HepG2 (cell line): Measurements from ENCODE around the gene CCL16. TPM values are rescaled to one million over a fixed set of nuclear protein-coding genes. Genes with fewer than 3 reads are reported as not detected.

Source experiments
- EP300 ChIP-seq, 3 experiments: sonication (generic) in 1 of 3; formaldehyde crosslinking in 1 of 3; IDR thresholded peaks; 2 replicates each; pipeline versions ENCODE4 v1.5.1 to v1.6.1; 2011 to 2020; ENCODE audit warnings: low read depth in 2 of 3, low read length in 2 of 3, borderline replicate concordance in 1 of 3, improper control_type of control experiment in 1 of 3, mild to moderate bottlenecking in 1 of 3, missing genetic modification reagents in 1 of 3, moderate library complexity in 1 of 3
- GFI1 ChIP-seq: sonication (generic); formaldehyde crosslinking; IDR thresholded peaks from 2 replicates; pipeline ENCODE4 v1.5.0; 2020; ENCODE audit warnings: missing genetic modification reagents, mild to moderate bottlenecking, borderline replicate concordance
- MAFF ChIP-seq: IDR thresholded peaks from 2 replicates; pipeline ENCODE4 v1.6.1; 2011; ENCODE audit warnings: low read depth, low read length, improper control_type of control experiment
- NCOR1 ChIP-seq: fragments of 200-600 bp; sonication (generic); IDR thresholded peaks from 2 replicates; pipeline ENCODE4 v1.7.0; 2017; ENCODE audit warnings: antibody characterized with exemption, low read length, borderline replicate concordance
- RARA ChIP-seq: IDR thresholded peaks from 2 replicates; pipeline ENCODE4 v1.6.1; 2016; ENCODE audit warnings: missing genetic modification reagents, missing compliant biosample characterization
- SOX13 ChIP-seq, 3 experiments: fragments of 450-650 bp in 1 of 3; sonication (generic) in 1 of 3; formaldehyde crosslinking in 1 of 3; IDR thresholded peaks in 2 of 3; conservative IDR thresholded peaks in 1 of 3; 2 replicates each; pipeline versions ENCODE4 v1.5.0 to v1.6.1; 2016 to 2020; ENCODE audit warnings: antibody characterized with exemption in 1 of 3, mild to moderate bottlenecking in 1 of 3, missing compliant biosample characterization in 1 of 3, missing genetic modification reagents in 1 of 3, moderate library complexity in 1 of 3
- SOX6 ChIP-seq, 2 experiments: fragments of 450-650 bp in 1 of 2; sonication (generic) in 1 of 2; formaldehyde crosslinking in 1 of 2; IDR thresholded peaks; 2 replicates each; pipeline versions ENCODE4 v1.4.0 to v1.6.1; 2017 to 2020; ENCODE audit warnings: antibody characterized with exemption in 1 of 2, mild to moderate bottlenecking in 1 of 2, missing genetic modification reagents in 1 of 2
- TBL1XR1 ChIP-seq: fragments of 150-350 bp; IDR thresholded peaks from 2 replicates; pipeline ENCODE4 v1.6.1; 2014; ENCODE audit warnings: borderline replicate concordance, low read length; ENCODE audit not compliant: partially characterized antibody
- TEAD3 ChIP-seq: optimal IDR thresholded peaks from 2 replicates; pipeline ENCODE3; 2016; ENCODE audit warnings: borderline replicate concordance
- ZFP90 ChIP-seq: sonication (generic); formaldehyde crosslinking; IDR thresholded peaks from 2 replicates; pipeline ENCODE4 v1.8.0; 2022; ENCODE audit warnings: missing genetic modification reagents, mild to moderate bottlenecking, inconsistent platforms, borderline replicate concordance
- polyA plus RNA-seq, 8 experiments: library from polyadenylated mRNA; depleted of rRNA in 3 of 8; stranded (reverse) in 7 of 8; unstranded in 1 of 8; fragments of >200 nt; fragmentation: Illumina TruSeq in 4 of 8; extraction: Trizol in 4 of 8; gene quantifications; 2 replicates each; pipeline versions ENCODE4 v1.2.1 to v1.2.3, GENCODE V29; 2011 to 2016; ENCODE audit warnings: low read depth in 4 of 8, missing spikeins in 1 of 8, mixed read lengths in 1 of 8; ENCODE audit not compliant: insufficient read depth in 1 of 8
- total RNA-seq, 5 experiments: library from RNA; depleted of rRNA; stranded (reverse); fragments of >200 nt; fragmentation: Illumina TruSeq; extraction: Trizol; gene quantifications; 2 replicates each; pipeline ENCODE4 v1.2.3, GENCODE V29; 2016; ENCODE audit warnings: low read depth in 1 of 5
- TF ChIP-seq, protein P1 (sequence below): sonication (generic); formaldehyde crosslinking; IDR thresholded peaks from 2 replicates; pipeline ENCODE4 v1.4.0; 2020; ENCODE audit warnings: missing genetic modification reagents, mild to moderate bottlenecking, borderline replicate concordance

CCL16 gene
- total and polyA plus RNA-seq, 2 of the 13 experiments (the other 11 are each of a cell fraction or from before 2014, with no cell fraction given), result 2.0 to 14.7 TPM

DNA sequence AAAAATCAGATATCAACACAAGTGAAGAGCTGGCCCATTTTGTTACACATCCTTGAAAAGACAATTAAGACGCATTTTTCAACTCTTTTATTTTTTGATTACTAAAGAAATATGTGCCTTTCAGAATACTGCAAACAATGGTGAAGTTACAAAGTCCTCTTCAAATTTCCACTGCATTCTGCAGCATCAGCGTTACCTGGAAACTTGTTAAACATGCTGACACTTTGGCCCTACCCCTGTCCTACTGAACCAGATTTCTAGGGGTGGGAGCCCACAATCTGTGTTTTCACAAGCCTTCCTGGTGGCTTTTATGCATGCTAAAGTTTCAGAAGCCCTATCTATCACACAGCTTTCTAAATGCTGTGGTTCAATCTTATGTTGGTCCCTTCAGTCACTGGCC lies 9.8 kb upstream of the CCL16 start (continued):
- TF ChIP-seq RARA (CRISPR knock-in tag) (peak; percentile 73), GFI1 (CRISPR knock-in tag) (0 out of 2 replicates have a peak, but pooled peaks have one; percentile 46), ZFP90 (CRISPR knock-in tag) (no peak), SOX13 (IDR thresholded peaks at IDR 0.05) (no peak), SOX13 (CRISPR knock-in tag; conservative IDR thresholded peaks at IDR 0.05 in 1 of 2, IDR thresholded peaks at IDR 0.05 in 1 of 2) (peak in 1 of 2 experiments; percentile 75; a peak in 2 of 4 replicates), MAFF (peak; percentile 96), TBL1XR1 (peak; percentile 26), EP300 (IDR thresholded peaks at IDR 0.05; ENCODE audit: low read depth in 2 of 2, low read length in 2 of 2) (peak in 1 of 2 experiments; percentile 33; a peak in 2 of 4 replicates), EP300 (CRISPR knock-in tag; IDR thresholded peaks at IDR 0.05; ENCODE audit: borderline replicate concordance) (no peak), NCOR1 (no peak), SOX6 (IDR thresholded peaks at IDR 0.05) (no peak), SOX6 (CRISPR knock-in tag; IDR thresholded peaks at IDR 0.05) (peak; percentile 53), TEAD3 (CRISPR knock-in tag) (peak; percentile 59)
- TF ChIP-seq, protein P1, sequence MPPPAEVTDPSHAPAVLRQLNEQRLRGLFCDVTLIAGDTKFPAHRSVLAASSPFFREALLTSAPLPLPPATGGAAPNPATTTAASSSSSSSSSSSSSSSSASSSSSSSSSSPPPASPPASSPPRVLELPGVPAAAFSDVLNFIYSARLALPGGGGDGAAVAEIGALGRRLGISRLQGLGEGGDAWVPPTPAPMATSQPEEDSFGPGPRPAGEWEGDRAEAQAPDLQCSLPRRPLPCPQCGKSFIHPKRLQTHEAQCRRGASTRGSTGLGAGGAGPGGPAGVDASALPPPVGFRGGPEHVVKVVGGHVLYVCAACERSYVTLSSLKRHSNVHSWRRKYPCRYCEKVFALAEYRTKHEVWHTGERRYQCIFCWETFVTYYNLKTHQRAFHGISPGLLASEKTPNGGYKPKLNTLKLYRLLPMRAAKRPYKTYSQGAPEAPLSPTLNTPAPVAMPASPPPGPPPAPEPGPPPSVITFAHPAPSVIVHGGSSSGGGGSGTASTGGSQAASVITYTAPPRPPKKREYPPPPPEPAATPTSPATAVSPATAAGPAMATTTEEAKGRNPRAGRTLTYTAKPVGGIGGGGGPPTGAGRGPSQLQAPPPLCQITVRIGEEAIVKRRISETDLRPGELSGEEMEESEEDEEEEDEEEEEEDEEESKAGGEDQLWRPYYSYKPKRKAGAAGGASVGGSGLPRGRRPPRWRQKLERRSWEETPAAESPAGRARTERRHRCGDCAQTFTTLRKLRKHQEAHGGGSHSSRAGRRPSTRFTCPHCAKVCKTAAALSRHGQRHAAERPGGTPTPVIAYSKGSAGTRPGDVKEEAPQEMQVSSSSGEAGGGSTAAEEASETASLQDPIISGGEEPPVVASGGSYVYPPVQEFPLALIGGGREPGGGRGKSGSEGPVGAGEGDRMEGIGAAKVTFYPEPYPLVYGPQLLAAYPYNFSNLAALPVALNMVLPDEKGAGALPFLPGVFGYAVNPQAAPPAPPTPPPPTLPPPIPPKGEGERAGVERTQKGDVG (CRISPR knock-in tag), result no peak
